ENCODE results near the gene CYB561D1.

Gene CYB561D1

DNA sequence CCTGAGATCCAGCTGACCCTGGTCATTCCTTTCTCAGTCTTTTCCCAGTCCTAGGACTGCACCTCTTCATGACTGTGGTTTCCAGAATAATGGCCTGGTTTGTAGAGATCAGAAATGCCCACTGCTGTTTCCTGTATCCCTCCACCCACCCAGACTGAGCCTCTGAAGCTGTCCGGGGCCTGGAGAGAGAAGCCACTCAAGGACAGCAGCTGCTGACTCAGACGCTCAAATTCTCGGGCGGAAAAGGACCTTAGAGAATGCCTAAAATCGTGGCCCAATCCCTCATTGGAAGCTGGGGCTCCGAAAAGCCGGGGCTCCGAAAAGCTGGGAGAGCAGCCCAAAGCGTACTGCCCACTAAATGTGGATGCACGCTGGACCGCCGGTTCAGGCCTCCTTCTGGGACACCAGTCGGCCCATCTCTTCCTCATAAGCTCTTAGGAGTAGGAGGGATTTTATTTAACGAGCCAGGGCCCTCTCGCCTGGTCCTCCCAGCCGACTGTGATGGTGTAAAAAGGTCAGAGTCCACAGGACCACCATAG is 38.0 kb downstream of the CYB561D1 start:
- Histone ChIP-seq H2AFZ (ENCODE audit: low read length, unreplicated experiment) (no peak overlapping the region), H3K4me1 (ENCODE audit: control insufficient read depth, insufficient read depth, low read length, unreplicated experiment) (peaks cover 8% of the 10 kb centered on the region), H3K27me3 (ENCODE audit: insufficient read depth, low read length) (peaks cover 11% of the 10 kb centered on the region)

GRCh38 chr1:109532365-109533136 is 38.7 kb downstream of the CYB561D1 start:
- H3K36me3 ChIP-seq (ENCODE audit: insufficient read depth, low read length): no peaks in the 10 kb centered on the region
- H3K27ac ChIP-seq (ENCODE audit: low read depth, low read length): no peak overlapping the region
- H3K4me3 ChIP-seq (ENCODE audit: low read depth, low read length): 0 out of 2 replicates have a peak overlapping the region, but pooled peaks have one; percentile 26
- no peaks in the 10 kb centered on the region for H3K79me2 ChIP-seq (ENCODE audit: control insufficient read depth, insufficient read depth, low read length, unreplicated experiment)
- H2AFZ ChIP-seq (ENCODE audit: low read length, unreplicated experiment): peak overlapping the region; percentile 95
- peaks cover 4% of the 10 kb centered on the region; the same call in 1 of the 2 replicates for H3K27me3 ChIP-seq (ENCODE audit: insufficient read depth, low read length)
- H3K4me1 ChIP-seq (ENCODE audit: control insufficient read depth, insufficient read depth, low read length, unreplicated experiment): peaks cover 8% of the 10 kb centered on the region

More for the DNA sequence above, 38.0 kb downstream of the CYB561D1 start:
- H3K4me3 ChIP-seq (ENCODE audit: low read depth, low read length): 0 out of 2 replicates have a peak overlapping the region, but pooled peaks have one; percentile 26
- no peaks in the 10 kb centered on the region for H3K36me3 ChIP-seq (ENCODE audit: insufficient read depth, low read length)
- H3K79me2 ChIP-seq (ENCODE audit: control insufficient read depth, insufficient read depth, low read length, unreplicated experiment): no peaks in the 10 kb centered on the region
- no peak overlapping the region for H3K27ac ChIP-seq (ENCODE audit: low read depth, low read length)

DNA sequence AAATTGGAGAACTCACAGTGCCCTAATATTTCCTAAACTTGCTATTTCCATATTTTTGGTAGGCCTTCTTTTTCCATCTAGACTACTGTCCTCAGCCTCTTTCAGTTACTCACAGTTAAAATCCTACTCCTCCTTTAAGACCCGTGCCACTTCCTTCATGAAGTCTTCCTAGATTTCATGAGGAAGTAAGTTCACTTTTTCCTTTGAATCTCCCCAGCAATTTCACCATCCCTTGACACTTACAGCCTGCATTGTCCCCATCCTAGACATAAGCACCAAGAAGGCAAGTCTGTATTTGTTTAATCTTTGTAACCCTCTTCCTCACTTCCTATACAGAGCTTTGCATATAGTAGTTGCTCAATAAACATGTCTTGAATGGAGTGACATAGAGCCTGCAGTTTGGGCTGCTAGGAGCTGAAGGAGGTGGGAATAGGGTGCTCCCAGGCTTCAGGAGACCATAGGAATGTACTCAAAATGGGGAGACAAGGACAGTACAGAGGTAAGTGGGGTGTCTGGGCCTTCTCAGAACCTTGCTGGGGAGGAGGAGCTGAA is 40.5 kb downstream of the CYB561D1 start:
- H3K27me3 ChIP-seq (ENCODE audit: insufficient read depth, low read length): no peaks in the 10 kb centered on the region
- no peak overlapping the region for H3K27ac ChIP-seq (ENCODE audit: low read depth, low read length)
- peaks cover 8% of the 10 kb centered on the region for H3K4me1 ChIP-seq (ENCODE audit: control insufficient read depth, insufficient read depth, low read length, unreplicated experiment)
- no peaks in the 10 kb centered on the region for H3K36me3 ChIP-seq (ENCODE audit: insufficient read depth, low read length)
- H3K4me3 ChIP-seq (ENCODE audit: low read depth, low read length): no peak overlapping the region
- H3K79me2 ChIP-seq (ENCODE audit: control insufficient read depth, insufficient read depth, low read length, unreplicated experiment): no peaks in the 10 kb centered on the region
- H2AFZ ChIP-seq (ENCODE audit: low read length, unreplicated experiment): no peak overlapping the region

DNA sequence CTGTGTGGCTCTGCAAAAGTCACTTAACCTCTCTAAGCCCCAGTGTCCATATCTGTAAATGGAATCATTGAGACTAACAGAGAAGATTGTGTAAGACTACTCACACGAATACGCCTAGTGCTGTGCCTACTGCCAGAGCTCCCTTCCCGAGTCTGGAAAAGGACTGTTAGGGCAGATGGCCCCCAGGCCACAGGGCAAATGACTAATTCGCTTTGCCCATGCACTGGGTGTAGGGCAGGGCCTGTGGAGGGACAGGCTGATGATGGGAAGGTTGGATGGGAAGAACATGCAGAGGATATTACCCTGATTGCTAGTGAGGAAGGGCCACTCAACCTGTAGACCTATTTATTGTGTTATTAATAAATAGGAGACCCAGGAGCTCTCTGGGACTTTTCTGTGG is 41.6 kb downstream of the CYB561D1 start:
- no peak overlapping the region for H2AFZ ChIP-seq (ENCODE audit: low read length, unreplicated experiment)
- no peak overlapping the region for H3K4me3 ChIP-seq (ENCODE audit: low read depth, low read length)
- no peak overlapping the region for H3K27ac ChIP-seq (ENCODE audit: low read depth, low read length)
- no peaks in the 10 kb centered on the region for H3K79me2 ChIP-seq (ENCODE audit: control insufficient read depth, insufficient read depth, low read length, unreplicated experiment)
- peaks cover 8% of the 10 kb centered on the region for H3K4me1 ChIP-seq (ENCODE audit: control insufficient read depth, insufficient read depth, low read length, unreplicated experiment)
- no peaks in the 10 kb centered on the region for H3K36me3 ChIP-seq (ENCODE audit: insufficient read depth, low read length)
- no peaks in the 10 kb centered on the region for H3K27me3 ChIP-seq (ENCODE audit: insufficient read depth, low read length)

DNA sequence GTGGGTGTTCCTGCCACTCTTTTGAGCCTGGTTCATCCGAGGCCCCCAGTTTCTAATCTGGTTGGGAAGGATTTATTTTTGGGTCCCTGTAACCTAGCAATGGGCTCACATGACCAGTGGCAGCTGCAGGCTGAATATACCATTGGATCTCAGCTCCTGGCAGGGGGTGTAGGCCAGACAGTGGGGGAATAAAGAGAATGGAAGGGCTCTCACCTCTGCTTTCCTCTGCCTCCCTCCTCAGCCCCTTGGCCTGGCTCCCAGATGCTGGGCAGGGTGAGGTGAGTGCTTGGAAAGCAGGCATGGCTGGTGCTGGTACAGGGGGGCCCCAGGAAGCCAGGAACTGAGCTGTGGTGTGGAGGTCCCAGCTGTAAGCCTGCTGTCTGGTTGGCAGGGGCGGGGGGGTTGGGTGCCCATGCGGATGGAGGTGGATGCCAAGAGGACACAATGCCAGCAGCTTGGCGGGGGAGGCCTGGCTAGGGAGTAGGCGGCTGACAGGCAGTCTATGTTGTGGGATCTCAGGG is 42.1 kb downstream of the CYB561D1 start:
- no peak overlapping the region for H3K27ac ChIP-seq (ENCODE audit: low read depth, low read length)
- no peaks in the 10 kb centered on the region for H3K27me3 ChIP-seq (ENCODE audit: insufficient read depth, low read length)
- no peak overlapping the region for H3K4me3 ChIP-seq (ENCODE audit: low read depth, low read length)
- H3K36me3 ChIP-seq (ENCODE audit: insufficient read depth, low read length): no peaks in the 10 kb centered on the region
- H2AFZ ChIP-seq (ENCODE audit: low read length, unreplicated experiment): no peak overlapping the region
- H3K79me2 ChIP-seq (ENCODE audit: control insufficient read depth, insufficient read depth, low read length, unreplicated experiment): no peaks in the 10 kb centered on the region
- H3K4me1 ChIP-seq (ENCODE audit: control insufficient read depth, insufficient read depth, low read length, unreplicated experiment): peaks cover 8% of the 10 kb centered on the region

DNA sequence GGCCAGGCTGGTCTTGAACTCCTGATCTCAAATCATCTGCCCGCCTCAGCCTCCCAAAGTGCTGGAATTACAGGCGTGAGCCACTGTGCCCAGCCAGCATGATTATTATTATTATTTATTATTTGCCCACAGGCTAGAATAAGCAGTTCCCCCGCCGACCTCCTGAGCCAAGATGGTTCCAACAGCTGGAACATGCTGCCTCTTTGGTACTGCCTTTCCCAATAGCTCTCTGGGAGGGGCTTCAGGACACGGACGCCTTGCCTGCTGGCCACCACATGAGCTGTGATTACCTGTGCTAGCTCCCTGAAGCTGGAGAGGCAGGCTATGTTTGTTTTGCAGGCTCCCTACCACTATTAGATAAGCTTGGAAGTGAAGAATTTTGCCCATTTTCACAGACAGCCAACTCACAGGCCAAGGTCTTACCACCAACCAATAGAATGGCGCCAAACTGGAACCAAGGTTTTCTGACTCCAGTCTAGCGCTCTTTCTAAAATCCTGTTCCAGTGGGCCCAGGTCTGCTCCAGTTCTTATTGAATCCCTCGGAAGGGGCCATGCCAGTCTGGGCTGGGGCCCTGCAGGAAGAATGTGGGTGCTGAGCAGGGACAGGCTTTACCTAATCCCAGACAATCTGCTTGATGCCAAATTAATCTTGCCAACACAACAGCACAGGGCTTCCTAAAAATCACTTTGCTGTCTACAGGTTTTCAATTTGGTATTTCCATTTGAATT is 43.7 kb downstream of the CYB561D1 start:
- Histone ChIP-seq H2AFZ (ENCODE audit: low read length, unreplicated experiment) (no peak overlapping the region), H3K4me3 (ENCODE audit: low read depth, low read length) (no peak overlapping the region), H3K79me2 (ENCODE audit: control insufficient read depth, insufficient read depth, low read length, unreplicated experiment) (no peaks in the 10 kb centered on the region)

DNA sequence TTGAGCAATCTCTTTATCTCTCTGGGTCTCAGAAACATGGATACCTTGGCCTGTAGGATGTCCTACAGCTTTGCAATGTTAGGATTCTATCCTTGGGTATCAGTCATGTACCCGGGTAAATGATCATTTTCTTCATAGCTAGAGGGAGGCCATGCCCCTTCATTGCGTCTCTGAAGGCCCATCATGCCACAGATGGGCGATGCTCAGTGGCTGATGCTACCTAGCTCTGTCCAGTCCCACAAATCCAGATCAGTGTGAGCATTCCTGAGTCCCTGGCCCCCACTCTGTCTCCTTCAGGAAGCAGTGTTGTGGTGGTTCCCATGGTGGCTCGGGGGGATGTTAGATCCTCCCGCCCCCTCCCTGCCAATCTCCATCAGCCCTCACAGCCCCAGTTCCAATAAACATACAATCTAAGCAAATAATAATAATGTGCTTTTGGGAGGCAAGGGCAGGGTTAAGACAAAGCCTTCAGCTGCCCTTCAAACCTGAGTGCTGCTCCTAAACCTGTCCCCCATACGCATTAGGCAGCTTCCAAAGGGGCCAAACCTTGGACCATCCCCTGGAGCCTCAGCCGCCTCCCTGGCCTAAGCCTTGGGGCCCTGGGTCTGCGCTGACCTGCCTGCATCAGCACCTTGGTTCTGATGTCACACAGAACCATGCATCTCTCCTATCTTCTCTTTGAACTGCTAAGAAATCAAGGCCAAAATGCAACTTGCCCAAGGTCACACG is 45.1 kb downstream of the CYB561D1 start:
- Histone ChIP-seq H3K27me3 (ENCODE audit: insufficient read depth, low read length) (no peaks in the 10 kb centered on the region), H3K27ac (ENCODE audit: low read depth, low read length) (no peak overlapping the region), H3K36me3 (ENCODE audit: insufficient read depth, low read length) (no peaks in the 10 kb centered on the region), H3K79me2 (ENCODE audit: control insufficient read depth, insufficient read depth, low read length, unreplicated experiment) (no peaks in the 10 kb centered on the region), H3K4me1 (ENCODE audit: control insufficient read depth, insufficient read depth, low read length, unreplicated experiment) (peaks cover 8% of the 10 kb centered on the region), H3K4me3 (ENCODE audit: low read depth, low read length) (no peak overlapping the region), H2AFZ (ENCODE audit: low read length, unreplicated experiment) (no peak overlapping the region)

More for the DNA sequence above, 43.7 kb downstream of the CYB561D1 start:
- Histone ChIP-seq H3K27ac (ENCODE audit: low read depth, low read length) (no peak overlapping the region), H3K27me3 (ENCODE audit: insufficient read depth, low read length) (no peaks in the 10 kb centered on the region), H3K4me1 (ENCODE audit: control insufficient read depth, insufficient read depth, low read length, unreplicated experiment) (peaks cover 10% of the 10 kb centered on the region), H3K36me3 (ENCODE audit: insufficient read depth, low read length) (no peaks in the 10 kb centered on the region)

DNA sequence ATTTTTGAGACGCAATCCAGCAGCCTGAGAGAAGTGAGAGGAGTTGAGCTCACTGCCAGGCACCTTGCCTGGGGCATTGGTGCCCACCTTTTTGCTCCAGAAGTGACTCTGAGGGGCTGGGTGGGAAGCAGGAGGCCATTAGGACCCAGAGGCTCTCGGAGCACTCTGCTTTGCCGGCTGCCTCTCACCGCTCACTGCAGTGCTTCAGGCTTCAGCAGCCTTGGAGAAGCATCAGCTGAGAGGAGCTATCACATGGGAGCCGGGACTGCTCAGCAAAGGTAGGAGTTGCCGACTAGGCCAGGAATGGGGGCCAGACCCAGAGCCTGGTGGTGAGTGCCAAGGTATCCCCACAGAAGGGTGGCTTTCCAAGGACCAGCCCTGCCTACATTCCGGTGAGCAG is 45.8 kb downstream of the CYB561D1 start, which contains the start of gene GPR61:
Gene GPR61 (plus strand): TSS at position 197 of the 400 bp plus-strand sequence. CDS start 3,151 bp downstream, outside the sequence.
- Histone ChIP-seq H3K36me3 (ENCODE audit: insufficient read depth, low read length) (no peaks in the 10 kb centered on the region), H3K79me2 (ENCODE audit: control insufficient read depth, insufficient read depth, low read length, unreplicated experiment) (no peaks in the 10 kb centered on the region), H3K27me3 (ENCODE audit: insufficient read depth, low read length) (no peaks in the 10 kb centered on the region), H3K4me3 (ENCODE audit: low read depth, low read length) (no peak within 1 kb of the TSS), H3K27ac (ENCODE audit: low read depth, low read length) (no peak within 1 kb of the TSS), H2AFZ (ENCODE audit: low read length, unreplicated experiment) (no peak within 1 kb of the TSS), H3K4me1 (ENCODE audit: control insufficient read depth, insufficient read depth, low read length, unreplicated experiment) (peaks cover 8% of the 10 kb centered on the region)

DNA sequence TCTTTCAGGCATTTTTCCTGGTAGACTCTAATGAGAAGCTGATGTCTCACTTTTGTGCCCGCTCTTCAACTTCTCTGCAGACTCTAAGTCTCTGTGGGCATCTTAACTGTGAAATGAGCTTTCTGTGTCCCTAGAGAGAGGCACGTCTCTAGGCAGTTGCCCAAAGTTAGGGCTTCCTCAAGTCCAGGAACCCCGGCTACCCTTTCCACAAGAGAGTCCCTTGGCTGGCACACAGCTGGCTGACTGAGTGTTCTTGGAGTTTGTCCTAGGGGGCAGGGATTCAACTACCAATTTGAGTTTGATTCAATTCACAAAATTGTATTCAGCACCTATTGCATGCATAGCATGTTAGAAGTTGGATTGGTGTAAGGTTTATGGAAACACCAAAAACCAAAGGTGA is 47.2 kb downstream of the CYB561D1 start:
- peak overlapping the region; percentile 12 for H2AFZ ChIP-seq (ENCODE audit: low read length, unreplicated experiment)
- H3K36me3 ChIP-seq (ENCODE audit: insufficient read depth, low read length): no peaks in the 10 kb centered on the region
- peaks cover 8% of the 10 kb centered on the region for H3K4me1 ChIP-seq (ENCODE audit: control insufficient read depth, insufficient read depth, low read length, unreplicated experiment)
- H3K27me3 ChIP-seq (ENCODE audit: insufficient read depth, low read length): no peaks in the 10 kb centered on the region
- H3K4me3 ChIP-seq (ENCODE audit: low read depth, low read length): no peak overlapping the region
- no peak overlapping the region for H3K27ac ChIP-seq (ENCODE audit: low read depth, low read length)
- no peaks in the 10 kb centered on the region for H3K79me2 ChIP-seq (ENCODE audit: control insufficient read depth, insufficient read depth, low read length, unreplicated experiment)

- Histone ChIP-seq H3K79me2 (ENCODE audit: control insufficient read depth, insufficient read depth, low read length, unreplicated experiment) (peaks cover 10% of the 10 kb centered on the region), H2AFZ (ENCODE audit: low read length, unreplicated experiment) (no peak overlapping the region), H3K27me3 (ENCODE audit: insufficient read depth, low read length) (no peaks in the 10 kb centered on the region), H3K36me3 (ENCODE audit: insufficient read depth, low read length) (no peaks in the 10 kb centered on the region), H3K4me3 (ENCODE audit: low read depth, low read length) (no peak overlapping the region), H3K4me1 (ENCODE audit: control insufficient read depth, insufficient read depth, low read length, unreplicated experiment) (peaks cover 16% of the 10 kb centered on the region), H3K27ac (ENCODE audit: low read depth, low read length) (no peak overlapping the region)
Observed at GRCh38 chr1:109542657-109543056, 48.8 kb downstream of the CYB561D1 start.

All from ACC112 (cell line).